GM12865 (cell line): ENCODE measurements around the gene SNRNP48.

ENCODE experiments used
- DNase-seq: peaks from one replicate; pipeline ENCODE4 v3.0.0; 2010; ENCODE audit warnings: low read depth
- H3K4me3 ChIP-seq: 2 replicates; pipeline ENCODE4 v1.5.1; 2011; ENCODE audit warnings: mild to moderate bottlenecking, low read depth, low read length, control low read depth
- TF ChIP-seq, protein P1 (sequence below): IDR thresholded peaks from 2 replicates; pipeline ENCODE4 v1.5.1; 2011; ENCODE audit warnings: low read length, control low read depth, low read depth, inconsistent platforms; ENCODE audit not compliant: insufficient read depth; ENCODE audit errors: missing control alignments

Gene SNRNP48

DNA sequence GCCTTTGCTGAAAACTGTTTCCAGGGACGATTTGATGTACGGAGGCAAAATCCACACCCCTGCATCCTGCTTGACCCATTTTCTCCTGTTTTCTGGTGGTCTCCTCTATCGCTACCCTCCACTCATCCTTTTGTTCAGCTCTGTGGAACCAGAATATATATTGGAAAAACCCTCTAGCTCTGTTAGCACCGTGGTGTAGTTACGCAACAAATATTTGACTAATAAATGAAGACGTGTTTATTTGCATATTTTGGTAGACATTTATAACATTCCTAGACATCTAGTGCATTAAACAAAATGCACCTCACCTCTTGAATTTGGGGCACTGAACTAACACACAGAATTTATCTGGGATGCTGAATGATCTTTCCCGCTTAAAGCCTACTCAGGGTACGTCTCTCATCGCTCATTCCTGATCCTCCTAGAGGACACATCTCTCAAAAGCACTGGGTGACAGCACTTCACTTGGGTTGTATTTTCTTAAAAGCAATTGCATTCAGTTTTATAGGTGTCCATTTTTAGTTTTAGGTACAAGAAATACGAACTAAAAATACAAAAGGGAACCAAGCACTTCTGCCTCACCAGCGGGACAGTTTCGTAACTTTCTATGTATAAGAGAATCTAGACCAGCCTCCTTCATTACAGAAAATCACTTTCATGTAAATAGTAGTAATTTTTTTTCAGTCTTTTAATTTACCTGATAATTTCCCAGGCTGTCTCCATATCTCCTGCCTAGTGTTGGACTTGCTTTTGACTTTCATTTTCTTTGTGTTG is 59.2 kb downstream of the SNRNP48 start:
- H3K4me3 ChIP-seq: no peak overlapping the region
- peak; percentile 45 for DNase-seq
- TF ChIP-seq, protein P1, sequence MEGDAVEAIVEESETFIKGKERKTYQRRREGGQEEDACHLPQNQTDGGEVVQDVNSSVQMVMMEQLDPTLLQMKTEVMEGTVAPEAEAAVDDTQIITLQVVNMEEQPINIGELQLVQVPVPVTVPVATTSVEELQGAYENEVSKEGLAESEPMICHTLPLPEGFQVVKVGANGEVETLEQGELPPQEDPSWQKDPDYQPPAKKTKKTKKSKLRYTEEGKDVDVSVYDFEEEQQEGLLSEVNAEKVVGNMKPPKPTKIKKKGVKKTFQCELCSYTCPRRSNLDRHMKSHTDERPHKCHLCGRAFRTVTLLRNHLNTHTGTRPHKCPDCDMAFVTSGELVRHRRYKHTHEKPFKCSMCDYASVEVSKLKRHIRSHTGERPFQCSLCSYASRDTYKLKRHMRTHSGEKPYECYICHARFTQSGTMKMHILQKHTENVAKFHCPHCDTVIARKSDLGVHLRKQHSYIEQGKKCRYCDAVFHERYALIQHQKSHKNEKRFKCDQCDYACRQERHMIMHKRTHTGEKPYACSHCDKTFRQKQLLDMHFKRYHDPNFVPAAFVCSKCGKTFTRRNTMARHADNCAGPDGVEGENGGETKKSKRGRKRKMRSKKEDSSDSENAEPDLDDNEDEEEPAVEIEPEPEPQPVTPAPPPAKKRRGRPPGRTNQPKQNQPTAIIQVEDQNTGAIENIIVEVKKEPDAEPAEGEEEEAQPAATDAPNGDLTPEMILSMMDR: no peak

DNA sequence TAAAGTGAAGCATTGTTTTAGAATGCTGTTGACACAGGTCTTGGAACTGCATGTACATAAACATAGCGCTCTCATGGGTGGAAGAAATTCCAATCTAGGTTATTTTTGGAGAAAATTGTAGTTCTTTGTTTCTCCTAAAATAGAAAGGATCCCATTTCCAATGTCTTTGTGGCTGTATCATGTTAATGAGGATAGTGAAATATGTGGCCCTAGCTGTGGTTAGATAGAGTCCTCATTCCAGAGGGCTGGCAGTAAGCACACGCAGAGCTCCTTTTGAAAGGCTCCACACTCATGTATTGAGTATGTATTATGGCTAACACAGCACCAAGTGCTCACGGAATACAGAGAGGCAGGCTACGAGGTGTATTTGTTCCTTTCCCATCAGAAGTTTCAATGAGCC is 60.9 kb downstream of the SNRNP48 start:
- TF ChIP-seq, protein P1: no peak
- no peak overlapping the region for H3K4me3 ChIP-seq
- no peak for DNase-seq

DNA sequence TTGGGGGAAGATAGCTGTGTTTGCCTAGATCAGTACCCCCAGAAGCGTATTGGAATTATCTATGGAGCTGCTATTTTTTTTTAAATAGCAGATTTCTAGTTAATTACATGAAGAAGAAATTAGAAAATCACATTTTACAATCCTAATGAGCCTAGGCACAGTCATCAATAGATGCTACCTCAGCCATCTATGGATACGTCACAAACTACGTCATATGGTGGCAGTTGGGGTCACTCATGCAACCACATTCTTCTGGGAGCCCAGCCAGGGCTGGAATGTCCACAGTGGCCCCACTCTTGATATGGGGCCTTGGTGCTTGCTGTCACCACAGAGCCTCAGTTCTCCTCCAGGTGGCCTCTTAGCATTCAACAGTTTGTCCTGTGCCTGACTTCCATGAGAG is 63.0 kb downstream of the SNRNP48 start:
- TF ChIP-seq, protein P1: no peak
- DNase-seq: no peak
- no peak overlapping the region for H3K4me3 ChIP-seq

DNA sequence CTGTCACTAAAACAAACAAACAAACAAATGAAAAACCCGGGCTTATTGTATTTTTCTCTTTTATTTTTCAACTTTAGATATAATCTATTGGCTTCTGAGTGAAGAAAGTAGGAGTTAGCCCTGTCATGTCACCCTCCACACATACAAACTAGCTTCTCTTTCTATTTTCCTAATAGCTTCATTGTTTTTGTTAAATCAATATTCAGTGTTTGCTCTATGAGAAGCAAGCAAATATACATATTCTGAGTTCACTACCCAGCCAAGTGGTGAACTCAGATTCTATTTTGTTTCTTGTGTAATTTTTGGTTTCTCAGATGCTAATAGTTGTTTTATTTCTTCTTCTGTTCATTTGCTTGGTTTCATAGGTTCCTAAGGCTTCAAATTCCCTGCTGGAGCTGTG is 66.4 kb downstream of the SNRNP48 start:
- no peak overlapping the region for H3K4me3 ChIP-seq
- TF ChIP-seq, protein P1: no peak
- no peak for DNase-seq

DNA sequence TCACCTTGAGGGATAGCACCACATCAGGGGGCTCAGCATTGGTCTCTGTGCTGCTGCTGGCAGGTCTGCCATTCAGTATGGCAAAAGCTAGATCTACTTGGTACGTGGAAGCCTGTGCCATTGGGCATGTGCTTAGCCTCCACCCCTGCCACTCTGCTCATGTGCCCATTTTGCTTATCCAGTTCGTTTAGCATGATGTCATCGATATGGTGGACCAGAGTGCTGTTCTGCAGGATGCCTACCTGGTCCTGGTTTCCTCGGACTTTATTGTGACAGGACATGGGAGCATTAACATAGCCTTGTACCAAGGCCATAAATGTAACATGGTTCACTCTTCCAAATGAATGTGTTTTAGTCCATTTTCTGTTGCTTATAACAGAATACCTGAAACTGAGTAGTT is 68.5 kb downstream of the SNRNP48 start:
- DNase-seq: no peak
- TF ChIP-seq, protein P1: no peak
- no peak overlapping the region for H3K4me3 ChIP-seq

DNA sequence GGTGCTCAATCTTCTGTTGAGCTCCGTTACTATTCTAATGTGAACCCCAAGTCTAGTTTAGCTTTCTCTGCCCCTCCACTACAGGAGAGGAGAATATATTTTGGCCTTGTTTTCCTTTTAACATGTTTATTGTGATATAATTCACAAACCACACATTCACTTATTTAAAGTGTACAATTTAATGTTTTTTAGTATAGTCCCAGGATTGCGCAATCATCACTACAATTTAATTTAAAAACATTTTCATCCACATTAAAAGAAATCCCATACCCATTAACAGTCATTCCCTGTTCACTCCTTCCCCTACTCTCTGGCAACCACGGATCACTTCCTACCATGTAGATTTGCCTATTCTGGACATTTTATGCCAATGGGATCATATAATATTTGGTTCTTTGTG is 71.4 kb downstream of the SNRNP48 start:
- TF ChIP-seq, protein P1: no peak
- H3K4me3 ChIP-seq: no peak overlapping the region
- no peak for DNase-seq
